Measurements from ENCODE around the gene LSM14A. TPM values are rescaled to one million over a fixed set of nuclear protein-coding genes. Genes with fewer than 3 reads are reported as not detected.

Gene LSM14A
- total and polyA plus RNA-seq, 4 donors = 12.6 to 133 (median 48.0) TPM

DNA sequence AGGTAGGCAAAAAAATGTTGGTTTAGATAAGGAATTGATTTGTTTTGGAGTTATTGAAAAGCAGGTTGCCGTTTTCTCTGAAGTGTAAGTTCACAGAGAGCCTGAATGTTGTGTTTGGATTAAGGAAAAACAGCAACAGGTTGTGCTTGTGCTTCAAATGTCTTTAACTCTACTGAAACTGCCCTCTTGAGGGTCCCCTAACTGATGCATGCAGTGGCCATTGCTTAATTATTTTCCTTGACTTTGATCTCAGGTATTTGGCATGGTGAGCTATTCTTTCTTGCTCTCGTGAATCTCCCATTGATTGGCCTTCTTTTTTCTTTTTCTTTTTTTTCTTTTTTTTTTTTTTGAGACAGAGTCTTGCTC lies 85.2 kb downstream of the LSM14A start (continued):
- TF ChIP-seq, protein P1, sequence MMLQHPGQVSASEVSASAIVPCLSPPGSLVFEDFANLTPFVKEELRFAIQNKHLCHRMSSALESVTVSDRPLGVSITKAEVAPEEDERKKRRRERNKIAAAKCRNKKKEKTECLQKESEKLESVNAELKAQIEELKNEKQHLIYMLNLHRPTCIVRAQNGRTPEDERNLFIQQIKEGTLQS (IDR thresholded peaks at IDR 0.05) = no peak
- TF ChIP-seq RAD21 (IDR thresholded peaks at IDR 0.05) (no peak), JUND (IDR thresholded peaks at IDR 0.05) (no peak), GABPA (IDR thresholded peaks at IDR 0.05 in 1 of 2, conservative IDR thresholded peaks at IDR 0.05 in 1 of 2) (no peak), RXRA (IDR thresholded peaks at IDR 0.05) (no peak)

- 86% methylated on average over 3 of the region's 3 CpGs for WGBS
- H3K4me1 ChIP-seq (ENCODE audit: control insufficient read depth in 4 of 4, insufficient read depth in 4 of 4, low read length in 3 of 4) = peaks cover 6 to 29% (median 25%) of the 10 kb centered on the region in 4 donors
- no peak overlapping the region for H3K27ac ChIP-seq (ENCODE audit: low read depth in 1 of 2, low read length in 2 of 2)
- H3K27me3 ChIP-seq (ENCODE audit: control insufficient read depth in 4 of 4, insufficient read depth in 4 of 4, low read length in 3 of 4) = no peaks in the 10 kb centered on the region
- DNase-seq (ENCODE audit: low spot score) = no peak
- H3K36me3 ChIP-seq (ENCODE audit: control insufficient read depth in 4 of 4, insufficient read depth in 3 of 4, low read depth in 1 of 4, low read length in 3 of 4) = no peaks in the 10 kb centered on the region
- no peak overlapping the region for H3K9ac ChIP-seq (ENCODE audit: low read depth in 1 of 2, low read length in 2 of 2)
- no peak overlapping the region for H3K4me3 ChIP-seq (ENCODE audit: low read depth in 1 of 3, low read length in 3 of 3)
- H3K9me3 ChIP-seq (ENCODE audit: control insufficient read depth in 4 of 4, low read length in 3 of 4) = no peaks in the 10 kb centered on the region
- TF ChIP-seq JUND (IDR thresholded peaks at IDR 0.05) = no peak
- TF ChIP-seq, protein P2, sequence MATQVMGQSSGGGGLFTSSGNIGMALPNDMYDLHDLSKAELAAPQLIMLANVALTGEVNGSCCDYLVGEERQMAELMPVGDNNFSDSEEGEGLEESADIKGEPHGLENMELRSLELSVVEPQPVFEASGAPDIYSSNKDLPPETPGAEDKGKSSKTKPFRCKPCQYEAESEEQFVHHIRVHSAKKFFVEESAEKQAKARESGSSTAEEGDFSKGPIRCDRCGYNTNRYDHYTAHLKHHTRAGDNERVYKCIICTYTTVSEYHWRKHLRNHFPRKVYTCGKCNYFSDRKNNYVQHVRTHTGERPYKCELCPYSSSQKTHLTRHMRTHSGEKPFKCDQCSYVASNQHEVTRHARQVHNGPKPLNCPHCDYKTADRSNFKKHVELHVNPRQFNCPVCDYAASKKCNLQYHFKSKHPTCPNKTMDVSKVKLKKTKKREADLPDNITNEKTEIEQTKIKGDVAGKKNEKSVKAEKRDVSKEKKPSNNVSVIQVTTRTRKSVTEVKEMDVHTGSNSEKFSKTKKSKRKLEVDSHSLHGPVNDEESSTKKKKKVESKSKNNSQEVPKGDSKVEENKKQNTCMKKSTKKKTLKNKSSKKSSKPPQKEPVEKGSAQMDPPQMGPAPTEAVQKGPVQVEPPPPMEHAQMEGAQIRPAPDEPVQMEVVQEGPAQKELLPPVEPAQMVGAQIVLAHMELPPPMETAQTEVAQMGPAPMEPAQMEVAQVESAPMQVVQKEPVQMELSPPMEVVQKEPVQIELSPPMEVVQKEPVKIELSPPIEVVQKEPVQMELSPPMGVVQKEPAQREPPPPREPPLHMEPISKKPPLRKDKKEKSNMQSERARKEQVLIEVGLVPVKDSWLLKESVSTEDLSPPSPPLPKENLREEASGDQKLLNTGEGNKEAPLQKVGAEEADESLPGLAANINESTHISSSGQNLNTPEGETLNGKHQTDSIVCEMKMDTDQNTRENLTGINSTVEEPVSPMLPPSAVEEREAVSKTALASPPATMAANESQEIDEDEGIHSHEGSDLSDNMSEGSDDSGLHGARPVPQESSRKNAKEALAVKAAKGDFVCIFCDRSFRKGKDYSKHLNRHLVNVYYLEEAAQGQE (IDR thresholded peaks at IDR 0.05) = peak; percentile 92
These were observed 87.2 kb downstream of the LSM14A start for GRCh38 chr19:34259367-34260095.

- 71% methylated on average over 6 of the region's 6 CpGs for WGBS
- H3K9ac ChIP-seq (ENCODE audit: low read depth in 1 of 2, low read length in 2 of 2) = no peak overlapping the region
These were observed 88.5 kb downstream of the LSM14A start for GRCh38 chr19:34260771-34261173.

DNA sequence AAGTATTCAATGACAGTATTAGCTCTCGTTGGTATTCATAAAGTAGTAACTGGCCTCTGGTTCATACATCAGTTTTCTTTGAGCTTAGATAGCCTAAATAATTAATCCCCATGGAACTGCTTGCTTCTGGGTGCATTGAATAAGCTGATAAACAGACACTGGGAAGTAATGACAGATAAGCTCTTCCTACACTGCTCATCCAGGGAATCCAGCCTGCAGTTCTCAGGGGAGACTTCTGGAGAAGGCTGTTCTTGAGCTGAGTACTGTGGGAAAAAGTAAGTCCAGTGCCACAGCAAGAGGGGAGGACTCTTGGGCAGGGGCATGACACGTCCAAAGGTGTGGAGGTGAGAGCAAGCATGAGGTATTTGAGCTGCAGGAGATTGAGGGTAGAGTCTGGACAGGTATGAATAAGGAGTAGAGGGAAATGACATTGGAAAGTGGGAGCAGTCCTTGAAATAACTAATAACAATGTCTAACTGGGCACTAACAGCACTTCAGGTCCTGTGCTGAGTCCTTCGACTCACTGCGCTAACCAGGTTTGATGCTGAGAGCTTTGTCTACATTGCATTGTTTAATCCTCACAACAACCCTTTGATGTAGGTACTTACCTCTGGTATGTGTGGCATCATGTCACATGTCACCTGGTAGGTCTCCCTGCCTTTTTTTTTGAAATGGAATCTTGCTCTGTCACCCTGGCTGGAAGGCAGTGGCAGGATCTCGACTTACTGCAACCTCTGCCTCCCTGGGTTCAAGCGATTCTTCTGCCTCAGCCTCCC lies 89.2 kb downstream of the LSM14A start:
- Histone ChIP-seq H3K36me3 (ENCODE audit: control insufficient read depth in 4 of 4, insufficient read depth in 3 of 4, low read depth in 1 of 4, low read length in 3 of 4) (no peaks in the 10 kb centered on the region), H3K27ac (ENCODE audit: low read depth in 1 of 2, low read length in 2 of 2) (no peak overlapping the region), H3K4me3 (ENCODE audit: low read depth in 1 of 3, low read length in 3 of 3) (no peak overlapping the region), H3K9me3 (ENCODE audit: control insufficient read depth in 4 of 4, low read length in 3 of 4) (no peaks in the 10 kb centered on the region), H3K9ac (ENCODE audit: low read depth in 1 of 2, low read length in 2 of 2) (no peak overlapping the region), H3K4me1 (ENCODE audit: control insufficient read depth in 4 of 4, insufficient read depth in 4 of 4, low read length in 3 of 4) (peaks cover 2 to 22% (median 17%) of the 10 kb centered on the region in 4 donors), H3K27me3 (ENCODE audit: control insufficient read depth in 4 of 4, insufficient read depth in 4 of 4, low read length in 3 of 4) (no peaks in the 10 kb centered on the region)
- no peak for DNase-seq (ENCODE audit: low spot score)
- TF ChIP-seq YY1 (IDR thresholded peaks at IDR 0.05) (no peak), JUND (IDR thresholded peaks at IDR 0.05) (no peak), FOXA1 (IDR thresholded peaks at IDR 0.05) (no peak)
- TF ChIP-seq, protein P1 (IDR thresholded peaks at IDR 0.05) = no peak
- WGBS = 88% methylated on average over 6 of the region's 6 CpGs

More at GRCh38 chr19:34260771-34261173, 88.5 kb downstream of the LSM14A start:
- TF ChIP-seq MAX (IDR thresholded peaks at IDR 0.05) (no peak), RXRA (IDR thresholded peaks at IDR 0.05) (peak in 1 of 2 donors; percentile 6)
- Histone ChIP-seq H3K4me3 (ENCODE audit: low read depth in 1 of 3, low read length in 3 of 3) (no peak overlapping the region), H3K27me3 (ENCODE audit: control insufficient read depth in 4 of 4, insufficient read depth in 4 of 4, low read length in 3 of 4) (no peaks in the 10 kb centered on the region), H3K9me3 (ENCODE audit: control insufficient read depth in 4 of 4, low read length in 3 of 4) (no peaks in the 10 kb centered on the region), H3K4me1 (ENCODE audit: control insufficient read depth in 4 of 4, insufficient read depth in 4 of 4, low read length in 3 of 4) (peaks cover 4 to 25% (median 20%) of the 10 kb centered on the region in 4 donors), H3K36me3 (ENCODE audit: control insufficient read depth in 4 of 4, insufficient read depth in 3 of 4, low read depth in 1 of 4, low read length in 3 of 4) (no peaks in the 10 kb centered on the region), H3K27ac (ENCODE audit: low read depth in 1 of 2, low read length in 2 of 2) (no peak overlapping the region)
- no peak for DNase-seq (ENCODE audit: low spot score)
